Stimulated activated naive CD8-positive, alpha-beta T cell treated with anti-CD3 and anti-CD28 coated beads, Interleukin-15, amount 100 ng/mL, for 72 hours (primary cell): ENCODE data around the gene PFKP.

ENCODE experiments used
- ATAC-seq: fragments of 150-1000 bp; cut with Tn5 transposase; 2 replicates; pipeline ENCODE4 v1.10.0; 2021; ENCODE audit warnings: mild to moderate bottlenecking, moderate library complexity
- DNase-seq, 2 donors: peaks; one replicate each; pipeline ENCODE4 v3.0.0; 2021 to 2022
- H3K27ac Mint-ChIP-seq, 2 donors: one replicate each; pipeline ENCODE4 v1.8.0; 2022; ENCODE audit warnings: mild to moderate bottlenecking in 2 of 2, mixed read lengths in 2 of 2, moderate library complexity in 2 of 2
- H3K27me3 Mint-ChIP-seq: one replicate; pipeline ENCODE4 v1.8.0; 2022; ENCODE audit warnings: mixed read lengths
- H3K4me1 Mint-ChIP-seq: one replicate; pipeline ENCODE4 v1.8.0; 2022; ENCODE audit warnings: mild to moderate bottlenecking, mixed read lengths
- H3K4me3 Mint-ChIP-seq, 2 donors: one replicate each; pipeline ENCODE4 v1.8.0; 2022; ENCODE audit warnings: mild to moderate bottlenecking in 2 of 2, mixed read lengths in 2 of 2, moderate library complexity in 1 of 2
- H3K9me3 Mint-ChIP-seq, 2 donors: one replicate each; pipeline ENCODE4 v1.8.0; 2022; ENCODE audit warnings: mixed read lengths in 2 of 2

Gene PFKP

GRCh38 chr10:3123571-3124411 is 56.4 kb downstream of the PFKP start:
- no peaks in the 10 kb centered on the region for H3K4me1 Mint-ChIP-seq
- H3K27ac Mint-ChIP-seq, result no peak overlapping the region
- no peak overlapping the region for H3K4me3 Mint-ChIP-seq
- H3K9me3 Mint-ChIP-seq, result no peaks in the 10 kb centered on the region
- ATAC-seq (no peak), DNase-seq (no peak)
- H3K27me3 Mint-ChIP-seq, result no peaks in the 10 kb centered on the region

GRCh38 chr10:3124412-3125175 is 57.2 kb downstream of the PFKP start:
- ATAC-seq (no peak), DNase-seq (no peak)
- Mint-ChIP-seq H3K4me1 (no peaks in the 10 kb centered on the region), H3K9me3 (no peaks in the 10 kb centered on the region), H3K27me3 (no peaks in the 10 kb centered on the region), H3K4me3 (no peak overlapping the region), H3K27ac (no peak overlapping the region)

GRCh38 chr10:3125527-3126170 is 58.3 kb downstream of the PFKP start:
- no peak overlapping the region for H3K27ac Mint-ChIP-seq
- DNase-seq (no peak), ATAC-seq (peak; percentile 18)
- no peaks in the 10 kb centered on the region for H3K4me1 Mint-ChIP-seq
- H3K27me3 Mint-ChIP-seq, result no peaks in the 10 kb centered on the region
- H3K4me3 Mint-ChIP-seq, result no peak overlapping the region
- H3K9me3 Mint-ChIP-seq, result no peaks in the 10 kb centered on the region

DNA sequence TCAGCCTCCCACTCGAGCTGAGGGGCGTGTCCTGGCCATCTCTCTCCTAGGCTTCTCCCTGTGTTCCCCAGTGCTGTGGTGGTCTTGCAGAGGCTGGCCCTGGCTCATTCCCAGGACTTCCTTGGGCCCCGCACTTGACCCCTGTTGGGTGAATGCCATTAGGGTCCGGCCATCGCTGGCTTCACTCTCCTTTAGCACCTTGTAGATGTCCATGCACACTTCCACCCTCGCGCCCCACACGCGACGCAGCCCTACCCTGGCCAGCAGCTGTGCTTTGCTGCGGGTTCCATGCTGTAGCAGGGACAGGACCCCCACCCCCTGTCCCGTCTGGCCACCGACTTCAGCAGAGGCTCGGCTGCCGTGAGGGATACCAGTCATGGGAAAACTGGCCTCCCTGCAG is 58.9 kb downstream of the PFKP start:
- H3K27me3 Mint-ChIP-seq, result no peaks in the 10 kb centered on the region
- no peaks in the 10 kb centered on the region for H3K4me1 Mint-ChIP-seq
- ATAC-seq (no peak), DNase-seq (no peak)
- H3K9me3 Mint-ChIP-seq, result no peaks in the 10 kb centered on the region
- H3K27ac Mint-ChIP-seq, result no peak overlapping the region
- no peak overlapping the region for H3K4me3 Mint-ChIP-seq

GRCh38 chr10:3126741-3127346 is 59.5 kb downstream of the PFKP start:
- no peak for ATAC-seq
- Mint-ChIP-seq H3K4me1 (no peaks in the 10 kb centered on the region), H3K27ac (peak overlapping the region in 1 of 2 donors; percentile 67), H3K9me3 (no peaks in the 10 kb centered on the region), H3K4me3 (no peak overlapping the region), H3K27me3 (no peaks in the 10 kb centered on the region)
- no peak for DNase-seq

DNA sequence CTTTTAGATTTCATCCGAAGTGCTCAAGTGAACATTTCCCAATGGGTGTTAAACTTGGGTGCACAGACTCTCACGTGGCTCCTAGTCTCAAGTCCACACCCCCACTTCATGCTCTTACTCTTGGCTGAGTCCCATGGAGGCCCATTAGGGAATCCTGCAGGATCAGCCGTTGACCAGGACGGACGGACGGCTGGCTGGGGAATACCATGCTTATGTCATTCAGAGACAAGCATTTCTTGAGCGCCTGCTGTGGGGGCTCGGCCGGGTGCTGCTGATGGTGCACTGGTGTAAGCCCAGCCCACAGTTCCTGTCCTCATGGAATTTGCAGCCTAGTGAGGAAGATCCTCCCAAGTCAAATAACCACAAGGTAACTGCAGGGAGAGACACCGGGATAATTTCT is 60.6 kb downstream of the PFKP start:
- no peak overlapping the region for H3K27ac Mint-ChIP-seq
- H3K4me1 Mint-ChIP-seq, result no peaks in the 10 kb centered on the region
- no peaks in the 10 kb centered on the region for H3K9me3 Mint-ChIP-seq
- DNase-seq, result no peak
- H3K4me3 Mint-ChIP-seq, result no peak overlapping the region
- H3K27me3 Mint-ChIP-seq, result no peaks in the 10 kb centered on the region
- ATAC-seq, result no peak

DNA sequence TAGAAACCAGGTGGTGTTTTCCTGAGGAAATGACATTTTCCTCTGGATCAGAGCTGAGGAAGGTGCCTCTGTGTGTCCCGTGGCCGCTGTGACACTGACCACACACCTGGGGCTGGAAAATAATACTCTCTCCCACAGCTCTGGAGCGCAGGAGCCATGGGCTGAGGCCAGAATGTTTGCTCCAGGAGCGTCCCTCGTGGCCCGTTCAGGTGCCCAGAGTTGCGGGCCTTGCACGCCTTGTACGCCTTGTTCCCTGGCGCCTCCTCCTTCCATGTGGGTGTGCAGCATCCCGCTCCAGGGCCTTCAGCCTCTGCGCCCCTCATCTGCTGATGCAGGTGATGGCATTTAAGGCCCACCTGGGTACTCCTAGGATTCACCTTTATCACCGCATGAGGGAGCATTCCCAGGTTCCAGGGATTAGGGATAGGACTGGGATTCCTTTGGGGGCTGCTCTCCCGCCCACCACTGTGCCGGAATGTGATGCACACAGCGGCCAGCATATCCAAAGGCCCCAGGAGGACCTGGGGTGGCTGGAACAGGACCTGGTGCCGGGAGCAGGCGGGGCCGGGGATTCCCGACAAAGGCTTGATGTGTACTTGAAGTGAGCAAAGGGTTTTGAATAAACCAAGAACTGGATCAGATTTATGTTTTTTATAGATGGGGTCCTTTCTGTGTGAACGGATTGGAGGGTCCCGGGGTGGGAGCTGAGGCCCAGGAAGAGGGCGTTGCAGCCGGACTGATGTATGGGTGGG is 61.2 kb downstream of the PFKP start:
- DNase-seq (no peak), ATAC-seq (no peak)
- Mint-ChIP-seq H3K27ac (peak overlapping the region in 1 of 2 donors; percentile 97), H3K27me3 (no peaks in the 10 kb centered on the region), H3K4me1 (no peaks in the 10 kb centered on the region), H3K9me3 (no peaks in the 10 kb centered on the region), H3K4me3 (no peak overlapping the region)

DNA sequence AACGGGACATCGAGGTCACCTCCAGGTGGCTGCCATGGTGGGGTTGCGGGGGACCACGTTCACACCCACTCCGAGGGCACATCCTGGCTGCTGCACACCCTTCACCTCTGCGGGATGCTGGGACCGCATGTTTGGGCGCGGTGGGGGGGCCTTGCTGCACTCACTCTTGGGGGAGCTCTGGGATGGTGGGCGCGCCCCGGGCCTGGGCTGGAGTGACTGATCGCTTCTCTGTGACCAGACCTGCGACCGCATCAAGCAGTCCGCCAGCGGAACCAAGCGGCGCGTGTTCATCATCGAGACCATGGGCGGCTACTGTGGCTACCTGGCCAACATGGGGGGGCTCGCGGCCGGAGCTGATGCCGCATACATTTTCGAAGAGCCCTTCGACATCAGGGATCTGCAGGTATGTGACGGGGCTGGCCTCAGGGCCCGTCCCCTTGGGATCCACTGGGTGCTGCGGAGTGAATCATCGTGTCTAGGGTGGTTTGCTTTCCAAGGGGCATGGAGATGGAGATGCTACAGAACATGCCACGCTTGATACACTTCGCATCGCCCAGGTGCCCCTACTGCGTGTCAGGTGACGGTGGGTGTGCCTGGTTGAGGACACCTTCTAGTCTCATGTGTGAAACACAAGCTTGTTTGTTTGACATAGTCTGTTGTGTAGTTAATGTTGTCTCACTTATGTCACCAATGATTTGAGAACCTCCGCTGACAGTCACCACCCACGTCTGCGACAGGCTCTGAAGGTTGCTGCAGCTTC is 62.4 kb downstream of the PFKP start:
- ATAC-seq, result no peak
- H3K27ac Mint-ChIP-seq, result no peak overlapping the region
- no peaks in the 10 kb centered on the region for H3K9me3 Mint-ChIP-seq
- no peaks in the 10 kb centered on the region for H3K27me3 Mint-ChIP-seq
- no peak for DNase-seq
- no peak overlapping the region for H3K4me3 Mint-ChIP-seq
- H3K4me1 Mint-ChIP-seq, result no peaks in the 10 kb centered on the region

- no peak overlapping the region for H3K27ac Mint-ChIP-seq
- no peak overlapping the region for H3K4me3 Mint-ChIP-seq
Observed at GRCh38 chr10:3131098-3131497, 63.8 kb downstream of the PFKP start.

DNA sequence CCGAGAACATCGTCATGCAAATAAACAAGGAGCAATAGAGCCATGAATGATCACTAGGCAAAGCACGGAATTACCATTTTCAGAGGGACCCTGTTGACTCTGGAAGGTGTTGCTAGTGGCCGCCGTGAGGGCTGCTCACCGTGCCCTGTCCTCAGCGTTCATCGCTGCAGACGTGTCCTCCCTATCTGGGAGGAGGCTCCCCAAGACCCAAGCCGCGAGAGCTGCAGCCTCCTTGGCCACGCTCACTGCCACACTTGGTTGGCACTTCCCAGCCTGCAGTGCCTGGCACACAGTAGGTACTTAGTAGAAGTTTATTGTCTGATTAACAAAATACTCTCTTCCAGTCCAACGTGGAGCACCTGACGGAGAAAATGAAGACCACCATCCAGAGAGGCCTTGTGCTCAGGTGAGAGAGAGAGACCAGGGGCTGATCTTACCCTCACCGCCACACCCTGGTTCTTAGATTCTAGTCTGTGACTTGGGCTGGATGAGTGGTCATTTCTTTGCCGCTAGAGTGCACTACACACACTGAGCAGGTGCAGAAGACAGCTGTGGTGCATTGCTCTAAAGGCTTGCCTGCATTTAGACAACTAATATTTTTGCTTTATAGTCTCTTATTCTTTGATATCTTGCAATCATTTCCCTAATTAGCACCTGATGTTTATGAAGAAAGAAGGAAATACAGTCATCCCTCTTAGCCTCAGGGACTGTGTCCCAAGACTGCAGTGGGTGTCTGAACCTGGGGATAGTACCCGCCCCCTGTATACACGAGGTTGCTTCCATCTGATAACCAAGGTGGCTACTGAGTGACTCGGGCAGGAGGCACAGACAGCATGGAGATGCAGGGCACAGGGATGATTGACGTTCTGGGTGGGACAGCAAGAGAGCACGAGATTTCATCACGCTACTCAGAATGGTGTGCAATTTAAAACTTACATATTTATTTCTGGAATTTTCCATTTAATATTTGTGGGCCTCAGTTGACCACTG is 65.0 kb downstream of the PFKP start:
- Mint-ChIP-seq H3K27ac (peak overlapping the region in 1 of 2 donors; percentile 87), H3K27me3 (no peaks in the 10 kb centered on the region), H3K4me3 (no peak overlapping the region), H3K4me1 (no peaks in the 10 kb centered on the region), H3K9me3 (no peaks in the 10 kb centered on the region)
- ATAC-seq (no peak), DNase-seq (no peak)

More at GRCh38 chr10:3131098-3131497, 63.8 kb downstream of the PFKP start:
- DNase-seq, result no peak
- no peak for ATAC-seq
- H3K27me3 Mint-ChIP-seq, result no peaks in the 10 kb centered on the region
- H3K4me1 Mint-ChIP-seq, result no peaks in the 10 kb centered on the region
- H3K9me3 Mint-ChIP-seq, result no peaks in the 10 kb centered on the region

DNA sequence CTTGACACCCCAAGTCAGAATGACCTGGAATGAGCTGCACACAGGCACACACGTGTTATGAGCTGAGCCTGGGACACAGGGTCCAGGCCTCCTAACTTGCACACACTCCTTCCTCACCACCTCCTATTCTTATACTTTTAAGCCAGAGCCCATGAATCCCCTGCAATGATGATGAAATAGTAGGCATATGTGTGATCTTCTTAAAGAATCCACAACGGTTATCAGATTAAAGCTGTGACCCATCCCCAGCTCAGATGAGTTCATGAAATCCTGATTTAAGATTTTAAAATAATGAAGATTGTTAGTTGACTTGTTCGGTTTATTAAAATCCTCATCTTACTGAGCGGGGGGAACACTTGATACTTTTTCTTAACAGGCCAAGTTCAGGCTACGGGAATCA is 66.6 kb downstream of the PFKP start:
- Mint-ChIP-seq H3K4me3 (no peak overlapping the region), H3K27me3 (no peaks in the 10 kb centered on the region), H3K9me3 (no peaks in the 10 kb centered on the region), H3K27ac (peak overlapping the region; percentile 54 to 88), H3K4me1 (no peaks in the 10 kb centered on the region)
- no peak for DNase-seq
- no peak for ATAC-seq

- no peak for DNase-seq
- Mint-ChIP-seq H3K9me3 (no peaks in the 10 kb centered on the region), H3K27ac (peak overlapping the region; percentile 31 to 87), H3K4me1 (no peaks in the 10 kb centered on the region), H3K4me3 (no peak overlapping the region), H3K27me3 (no peaks in the 10 kb centered on the region)
- ATAC-seq, result no peak
Observed at GRCh38 chr10:3135006-3135405, 67.7 kb downstream of the PFKP start.

- no peak overlapping the region for H3K4me3 Mint-ChIP-seq
- no peaks in the 10 kb centered on the region for H3K9me3 Mint-ChIP-seq
- DNase-seq, result no peak
- peak overlapping the region in 1 of 2 donors; percentile 48 for H3K27ac Mint-ChIP-seq
- no peak for ATAC-seq
- H3K27me3 Mint-ChIP-seq, result no peaks in the 10 kb centered on the region
- no peaks in the 10 kb centered on the region for H3K4me1 Mint-ChIP-seq
Observed at GRCh38 chr10:3136336-3136735, 69.0 kb downstream of the PFKP start.
